B cell (primary cell): Measurements from ENCODE around the gene ZDHHC7. TPM values are rescaled to one million over a fixed set of nuclear protein-coding genes. Genes with fewer than 3 reads are reported as not detected.

Source experiments
- ATAC-seq: fragments of 200-7000 bp; cut with Tn5 transposase; one replicate; pipeline ENCODE4 v1.10.0; 2021; ENCODE audit warnings: low read depth, mild to moderate bottlenecking, moderate number of reproducible peaks, moderate library complexity
- CTCF ChIA-PET: fragments of 350-600 bp; sonication (Branson Sonifier 250); formaldehyde crosslinking; loops from one replicate; lab custom pipeline; 2021; ENCODE audit warnings: antibody characterized with exemption, inconsistent platforms; lab: Charles Lee
- POLR2A ChIA-PET: fragments of 350-600 bp; sonication (Branson Sonifier 250); formaldehyde crosslinking; loops from one replicate; lab custom pipeline; 2021; ENCODE audit warnings: antibody characterized with exemption; lab: Charles Lee
- DNase-seq: peaks from one replicate; pipeline ENCODE4 v3.0.0; 2013
- H2AFZ ChIP-seq: 2 replicates; pipeline ENCODE4 v1.6.1; 2012; ENCODE audit warnings: mild to moderate bottlenecking, low read depth, low read length; ENCODE audit not compliant: insufficient read depth, poor library complexity, severe bottlenecking
- H3K27ac ChIP-seq, 2 donors: 1 replicate in 1 of 2; 2 replicates in 1 of 2; pipeline ENCODE4 v1.5.1; 2012 to 2013; ENCODE audit warnings: low read length in 2 of 2, mild to moderate bottlenecking in 2 of 2, moderate library complexity in 1 of 2
- H3K27me3 ChIP-seq, 4 experiments: fragments of 200-600 bp in 1 of 4; sonication (generic) in 1 of 4; replicated peaks in 1 of 4; 1 replicate in 2 of 4; 2 replicates in 2 of 4; pipeline versions ENCODE4 v1.6.1 to v1.7.0; 2013 to 2016; ENCODE audit warnings: low read length in 3 of 4, mild to moderate bottlenecking in 2 of 4, mixed read lengths in 1 of 4, moderate library complexity in 1 of 4; ENCODE audit not compliant: insufficient read depth in 4 of 4, control insufficient read depth in 3 of 4; ENCODE audit errors: control extremely low read depth in 1 of 4
- H3K36me3 ChIP-seq, 2 experiments: replicated peaks in 1 of 2; 1 replicate in 1 of 2; 2 replicates in 1 of 2; pipeline versions ENCODE4 v1.6.1 to v1.7.1; 2013; ENCODE audit warnings: low read length in 1 of 2; ENCODE audit not compliant: insufficient read depth in 2 of 2, control insufficient read depth in 1 of 2; ENCODE audit errors: control extremely low read depth in 1 of 2, extremely low read depth in 1 of 2
- H3K4me1 ChIP-seq, 2 donors: fragments of 200-600 bp in 1 of 2; sonication (generic) in 1 of 2; 1 replicate in 1 of 2; 2 replicates in 1 of 2; pipeline versions ENCODE4 v1.5.1 to v1.6.1; 2013 to 2017; ENCODE audit warnings: low read length in 2 of 2; ENCODE audit not compliant: control insufficient read depth in 2 of 2, insufficient read depth in 2 of 2
- H3K4me2 ChIP-seq: replicated peaks from 2 replicates; pipeline ENCODE3; 2012; ENCODE audit warnings: mild to moderate bottlenecking, low read depth, low read length; ENCODE audit not compliant: poor library complexity, severe bottlenecking
- H3K4me3 ChIP-seq, 5 experiments: fragments of 200-600 bp in 1 of 5; sonication (generic) in 1 of 5; 1 replicate in 3 of 5; 2 replicates in 2 of 5; pipeline versions ENCODE4 v1.5.1 to v1.7.0; 2011 to 2016; ENCODE audit warnings: low read length in 4 of 5, mild to moderate bottlenecking in 4 of 5, low read depth in 2 of 5, control low read depth in 1 of 5, moderate library complexity in 1 of 5; ENCODE audit not compliant: insufficient read depth in 1 of 5; ENCODE audit errors: control extremely low read depth in 1 of 5, extremely low read depth in 1 of 5
- H3K79me2 ChIP-seq: fragments of 200-600 bp; sonication (generic); one replicate; pipeline ENCODE4 v1.6.0; 2016; ENCODE audit warnings: low read length; ENCODE audit not compliant: control insufficient read depth, insufficient read depth
- H3K9ac ChIP-seq: fragments of 200-600 bp; sonication (generic); 2 replicates; pipeline ENCODE4 v1.6.1; 2017; ENCODE audit warnings: mild to moderate bottlenecking, low read length, moderate library complexity
- H3K9me3 ChIP-seq, 3 donors: one replicate each; pipeline versions ENCODE4 v1.6.1 to v1.7.1; 2013; ENCODE audit warnings: low read length in 2 of 3; ENCODE audit not compliant: control insufficient read depth in 2 of 3, insufficient read depth in 1 of 3; ENCODE audit errors: control extremely low read depth in 1 of 3
- H4K20me1 ChIP-seq: 2 replicates; pipeline ENCODE4 v1.6.0; 2012; ENCODE audit warnings: mild to moderate bottlenecking, low read length; ENCODE audit not compliant: insufficient read depth, control insufficient read depth, poor library complexity, severe bottlenecking
- H3K27ac Mint-ChIP-seq: one replicate; pipeline ENCODE4 v1.8.0; 2021; ENCODE audit warnings: mixed read lengths
- H3K27me3 Mint-ChIP-seq: one replicate; pipeline ENCODE4 v1.8.0; 2021; ENCODE audit warnings: mixed read lengths
- H3K4me1 Mint-ChIP-seq: one replicate; pipeline ENCODE4 v1.8.0; 2021; ENCODE audit warnings: mixed read lengths
- H3K4me3 Mint-ChIP-seq: one replicate; pipeline ENCODE4 v1.8.0; 2021; ENCODE audit warnings: mixed read lengths
- H3K9me3 Mint-ChIP-seq: one replicate; pipeline ENCODE4 v1.8.0; 2022; ENCODE audit warnings: mixed read lengths; ENCODE audit not compliant: insufficient read depth
- CTCF ChIP-seq: fragments of 200-600 bp; IDR thresholded peaks from one replicate; pipeline ENCODE4 v1.8.0; 2022; ENCODE audit warnings: antibody characterized with exemption, mild to moderate bottlenecking
- EZH2 ChIP-seq: IDR thresholded peaks from 2 replicates; pipeline ENCODE4 v1.6.1; 2012; ENCODE audit warnings: borderline replicate concordance, low read depth, mild to moderate bottlenecking, moderate library complexity, low read length; ENCODE audit not compliant: insufficient read depth, poor library complexity, severe bottlenecking
- WGBS: methylation state at CpG from one replicate; pipeline ENCODE4 v1.1.5; 2013; ENCODE audit warnings: missing lambda C conversion rate; ENCODE audit not compliant: insufficient coverage; 5-methylcytosine and 5-hydroxymethylcytosine counted together
- intact Hi-C: fragments of 100-400 bp; cut with micrococcal nuclease; formaldehyde crosslinking; loops from one replicate; pipeline ENCODE4 v1.10.0; 2022
- polyA plus RNA-seq: library from polyadenylated mRNA; depleted of rRNA; stranded (reverse); fragments of >200 nt; gene quantifications from 2 replicates; pipeline ENCODE4 v1.2.3, GENCODE V29; 2012
- total RNA-seq, 2 donors: library from RNA; stranded (reverse); fragments of 120-200 nt in 1 of 2; gene quantifications; 1 replicate in 1 of 2; 2 replicates in 1 of 2; pipeline versions ENCODE4 v1.2.3 to v1.2.4, GENCODE V29; 2013 to 2022

Gene ZDHHC7
- total and polyA plus RNA-seq, 2 donors (not counting 1 experiment from before 2014, with no cell fraction given) = 25.2 to 36.1 TPM

DNA sequence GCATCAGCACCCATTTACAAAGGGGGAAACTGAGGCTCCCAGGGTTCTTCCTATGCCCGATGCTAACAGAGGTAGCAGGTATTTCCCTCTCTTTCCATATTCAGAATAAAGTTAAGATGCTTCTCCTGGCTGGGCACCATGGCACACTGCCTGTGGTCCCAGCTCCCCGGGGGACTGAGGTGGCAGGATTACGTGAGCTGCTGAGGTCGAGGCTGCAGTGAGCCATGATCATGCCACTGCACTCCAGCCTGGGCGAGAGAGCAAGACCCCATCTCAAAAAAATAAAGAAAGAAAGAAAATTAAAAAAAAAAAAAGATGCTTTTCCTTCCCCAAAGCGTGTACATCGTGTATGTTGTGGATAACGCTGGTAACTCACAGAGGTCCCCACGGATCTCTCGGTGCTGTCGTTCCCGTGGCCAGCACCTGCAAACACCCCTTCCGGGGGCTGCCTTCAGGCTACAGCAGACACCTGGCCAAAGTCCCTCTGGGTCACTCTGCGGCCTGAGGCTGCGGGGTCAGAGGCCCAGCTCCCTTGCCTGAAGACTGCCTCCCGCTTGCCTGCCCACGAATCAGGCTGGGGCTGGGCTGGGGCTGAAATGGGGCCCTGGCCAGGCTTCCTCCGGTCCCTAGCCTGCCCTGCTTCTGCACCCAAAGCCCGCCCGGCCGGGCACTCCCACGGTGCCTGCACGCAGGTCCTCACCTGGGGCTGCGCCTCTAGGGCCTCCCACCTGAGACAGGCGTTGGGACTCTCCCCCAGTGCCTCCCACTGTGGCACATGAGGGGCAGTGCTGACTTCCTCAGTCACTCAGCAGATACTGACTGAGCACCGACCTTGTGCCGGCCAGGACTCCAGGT lies 63.1 kb downstream of the ZDHHC7 start:
- peak; percentile 25 for ATAC-seq
- CTCF ChIA-PET = interaction anchor here (0.8 kb wide), 1 partner anchor 195 kb away, joined by 4 read pairs; no protein-coding TSS in a partner anchor
- H3K4me1 Mint-ChIP-seq = peaks cover 12% of the 10 kb centered on the region

More for the DNA sequence above, 63.1 kb downstream of the ZDHHC7 start:
- WGBS = 36% methylated on average over 24 of the region's 27 CpGs
- H3K4me2 ChIP-seq = no peak overlapping the region
- POLR2A ChIA-PET = interaction anchor here (0.7 kb wide), 1 partner anchor 195 kb away, joined by 4 read pairs; no protein-coding TSS in a partner anchor
- intact Hi-C loops = no loop called here
- H3K36me3 ChIP-seq = no peaks in the 10 kb centered on the region
- H2AFZ ChIP-seq = no peak overlapping the region
- Mint-ChIP-seq H3K27ac (no peak overlapping the region), H3K9me3 (no peaks in the 10 kb centered on the region), H3K27me3 (peaks cover 31% of the 10 kb centered on the region), H3K4me3 (no peak overlapping the region)
- no peak overlapping the region for H3K9ac ChIP-seq
- no peaks in the 10 kb centered on the region for H4K20me1 ChIP-seq
- H3K27me3 ChIP-seq = peaks cover 0 to 14% (median 4%) of the 10 kb centered on the region in 4 experiments
- TF ChIP-seq EZH2 = no peak
- no peak for TF ChIP-seq CTCF
- no peaks in the 10 kb centered on the region for H3K79me2 ChIP-seq
- H3K4me1 ChIP-seq = peaks cover 0 to 21% of the 10 kb centered on the region in 2 donors
- H3K4me3 ChIP-seq = no peak overlapping the region
- no peak overlapping the region for H3K27ac ChIP-seq
- peaks cover 0 to 8% (median 0%) of the 10 kb centered on the region in 3 donors for H3K9me3 ChIP-seq
- DNase-seq = peak; percentile 25
